ENCODE measurements around the gene DCUN1D3.

- TF ChIP-seq CTCF (IDR thresholded peaks at IDR 0.05) (no peak), POLR2A (IDR thresholded peaks at IDR 0.05) (no peak)
Measured at GRCh38 chr16:20859229-20859628, 40.9 kb downstream of the DCUN1D3 start.
